ENCODE results near the gene ETV5. TPM values are rescaled to one million over a fixed set of nuclear protein-coding genes. Genes with fewer than 3 reads are reported as not detected.

The ETV5 gene
- total and polyA plus RNA-seq, 7 experiments from 2014 or later: 0.56 to 2.3 (median 0.97) TPM; not detected in 3

DNA sequence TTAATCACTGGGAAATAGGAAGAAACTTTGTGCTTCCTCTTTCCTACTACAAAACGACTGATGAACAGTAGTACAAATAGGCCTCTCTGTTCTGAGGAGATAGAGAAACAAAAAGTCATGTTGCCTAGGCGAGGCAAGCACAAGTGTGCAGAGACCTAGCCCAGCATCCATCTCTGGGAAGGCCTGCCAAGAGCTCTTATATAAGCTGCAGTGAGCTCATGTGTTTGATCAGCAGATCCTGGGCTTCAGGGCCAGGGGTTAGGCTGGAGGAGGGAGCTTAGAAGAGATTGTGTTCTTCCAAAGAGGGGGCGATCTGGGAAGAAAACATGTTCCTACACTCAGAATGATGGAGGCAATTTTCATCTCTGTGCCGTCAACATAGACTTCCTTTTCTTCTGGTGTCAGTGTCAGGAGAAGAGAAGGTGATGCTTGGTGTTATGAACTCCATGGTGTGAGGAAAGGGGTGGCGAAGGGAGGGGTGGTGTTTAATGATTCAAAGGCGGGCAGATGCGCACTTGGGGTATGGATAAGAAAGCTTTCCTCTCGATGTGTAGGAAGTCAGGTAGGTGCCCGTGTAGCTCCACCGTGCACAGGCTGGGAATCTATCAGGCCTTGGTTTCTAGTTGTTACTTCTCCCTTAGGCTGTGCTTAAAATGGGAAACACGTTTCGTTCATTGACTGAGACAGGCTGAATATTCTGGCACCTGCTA is 29.5 kb upstream of the ETV5 start:
- no peak overlapping the region for H3K27ac Mint-ChIP-seq
- no peak for ATAC-seq
- H3K27me3 ChIP-seq (ENCODE audit: control insufficient read depth in 2 of 2, insufficient read depth in 2 of 2, low read length in 2 of 2): no peaks in the 10 kb centered on the region
- peaks cover 0 to 3% (median 0%) of the 10 kb centered on the region in 11 donors for H3K9me3 Mint-ChIP-seq
- no peaks in the 10 kb centered on the region for H3K4me1 ChIP-seq (ENCODE audit: control insufficient read depth in 2 of 2, insufficient read depth in 2 of 2, low read length in 2 of 2)
- POLR2A ChIA-PET: no interaction called here
- intact Hi-C loops (cut with micrococcal nuclease): no loop called here
- no peaks in the 10 kb centered on the region for H3K9me3 ChIP-seq (ENCODE audit: control insufficient read depth in 2 of 3, low read length in 3 of 3)
- CTCF ChIA-PET: no interaction called here
- H3K4me3 ChIP-seq (ENCODE audit: low read length): no peak overlapping the region
- no peak overlapping the region for H3K4me3 Mint-ChIP-seq
- peaks cover 0 to 3% (median 0%) of the 10 kb centered on the region in 7 donors for H3K4me1 Mint-ChIP-seq
- DNase-seq: no peak
- H3K36me3 ChIP-seq (ENCODE audit: control insufficient read depth in 2 of 3, insufficient read depth in 3 of 3, low read length in 3 of 3): no peaks in the 10 kb centered on the region
- no peak overlapping the region for H3K27ac ChIP-seq (ENCODE audit: low read depth, low read length)
- H3K27me3 Mint-ChIP-seq: peaks cover 3 to 51% (median 19%) of the 10 kb centered on the region in 5 donors
- no peaks in the 10 kb centered on the region for H3K36me3 Mint-ChIP-seq

DNA sequence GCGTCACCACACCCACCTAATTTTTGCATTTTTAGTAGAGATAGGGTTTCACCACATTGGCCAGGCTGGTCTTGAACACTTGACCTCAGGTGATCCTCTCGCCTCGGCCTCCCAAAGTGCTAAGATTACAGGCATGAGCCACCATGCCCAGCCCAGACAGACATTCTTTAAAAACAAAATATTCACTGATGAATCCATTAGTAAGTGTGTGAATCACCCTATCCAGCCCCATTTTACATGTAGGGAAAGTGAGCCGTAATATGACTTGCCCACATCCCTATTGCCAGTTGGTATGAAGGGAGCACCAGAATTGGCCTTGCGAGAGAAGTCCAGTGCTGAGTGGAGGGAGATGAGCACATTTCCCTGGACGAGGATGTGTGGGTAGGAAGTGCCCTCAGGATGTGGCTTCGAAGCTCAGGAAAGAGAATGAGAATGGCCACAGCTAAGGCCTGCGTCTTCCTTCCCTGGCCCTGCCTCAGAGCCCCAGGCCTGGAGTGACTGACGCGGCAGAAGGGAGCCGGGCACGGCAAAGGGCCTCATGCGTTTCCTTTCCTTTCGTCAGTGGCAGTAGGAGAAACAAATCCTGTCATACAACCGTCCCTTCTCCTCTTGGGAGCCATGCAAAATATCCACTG is 28.3 kb upstream of the ETV5 start:
- DNase-seq (no peak), ATAC-seq (no peak)
- ChIA-PET POLR2A (no interaction called here), CTCF (no interaction called here)
- no peaks in the 10 kb centered on the region for H3K36me3 ChIP-seq (ENCODE audit: control insufficient read depth in 2 of 3, insufficient read depth in 3 of 3, low read length in 3 of 3)
- H3K4me1 ChIP-seq (ENCODE audit: control insufficient read depth in 2 of 2, insufficient read depth in 2 of 2, low read length in 2 of 2): no peaks in the 10 kb centered on the region
- intact Hi-C loops (cut with micrococcal nuclease): no loop called here
- Mint-ChIP-seq H3K27ac (no peak overlapping the region), H3K27me3 (peaks cover 0 to 44% (median 16%) of the 10 kb centered on the region in 5 donors), H3K36me3 (no peaks in the 10 kb centered on the region), H3K4me1 (peaks cover 0 to 5% (median 0%) of the 10 kb centered on the region in 7 donors), H3K4me3 (no peak overlapping the region), H3K9me3 (peaks cover 0 to 3% (median 0%) of the 10 kb centered on the region in 11 donors)
- H3K27ac ChIP-seq (ENCODE audit: low read depth, low read length): no peak overlapping the region
- H3K9me3 ChIP-seq (ENCODE audit: control insufficient read depth in 2 of 3, low read length in 3 of 3): no peaks in the 10 kb centered on the region
- H3K4me3 ChIP-seq (ENCODE audit: low read length): no peak overlapping the region
- H3K27me3 ChIP-seq (ENCODE audit: control insufficient read depth in 2 of 2, insufficient read depth in 2 of 2, low read length in 2 of 2): no peaks in the 10 kb centered on the region

DNA sequence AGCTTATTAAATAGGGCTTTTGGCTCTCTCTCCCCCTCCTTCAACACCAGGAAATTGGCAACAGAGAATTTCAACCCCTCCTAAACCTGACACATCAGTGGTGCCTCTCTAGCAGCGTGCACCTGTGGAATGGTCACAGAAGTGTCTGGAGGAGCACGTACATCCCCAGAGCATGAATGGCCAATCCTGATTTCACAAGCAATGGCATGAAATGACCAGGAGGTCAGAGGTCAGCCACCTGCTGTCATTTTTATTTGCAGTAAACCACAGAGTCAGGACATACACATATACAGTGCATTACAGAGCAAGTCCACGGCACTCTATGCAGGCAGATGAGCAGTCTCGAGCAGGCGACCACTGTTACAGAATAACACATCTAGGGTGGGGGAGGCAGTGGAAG is 25.1 kb upstream of the ETV5 start:
- DNase-seq (no peak), ATAC-seq (no peak)
- ChIA-PET POLR2A (no interaction called here), CTCF (no interaction called here)
- Histone ChIP-seq H3K4me1 (ENCODE audit: control insufficient read depth in 2 of 2, insufficient read depth in 2 of 2, low read length in 2 of 2) (no peaks in the 10 kb centered on the region), H3K4me3 (ENCODE audit: low read length) (no peak overlapping the region), H3K36me3 (ENCODE audit: control insufficient read depth in 2 of 3, insufficient read depth in 3 of 3, low read length in 3 of 3) (no peaks in the 10 kb centered on the region), H3K9me3 (ENCODE audit: control insufficient read depth in 2 of 3, low read length in 3 of 3) (no peaks in the 10 kb centered on the region), H3K27me3 (ENCODE audit: control insufficient read depth in 2 of 2, insufficient read depth in 2 of 2, low read length in 2 of 2) (no peaks in the 10 kb centered on the region), H3K27ac (ENCODE audit: low read depth, low read length) (no peak overlapping the region)
- Mint-ChIP-seq H3K4me1 (peaks cover 0 to 6% (median 0%) of the 10 kb centered on the region in 7 donors), H3K36me3 (no peaks in the 10 kb centered on the region), H3K9me3 (peaks cover 0 to under 1% (median 0%) of the 10 kb centered on the region in 11 donors), H3K27ac (no peak overlapping the region), H3K27me3 (peaks cover 4 to 48% (median 7%) of the 10 kb centered on the region in 5 donors), H3K4me3 (no peak overlapping the region)
- intact Hi-C loops (cut with micrococcal nuclease): no loop called here

- Histone ChIP-seq H3K4me1 (ENCODE audit: control insufficient read depth in 2 of 2, insufficient read depth in 2 of 2, low read length in 2 of 2) (no peaks in the 10 kb centered on the region), H3K36me3 (ENCODE audit: control insufficient read depth in 2 of 3, insufficient read depth in 3 of 3, low read length in 3 of 3) (no peaks in the 10 kb centered on the region), H3K27me3 (ENCODE audit: control insufficient read depth in 2 of 2, insufficient read depth in 2 of 2, low read length in 2 of 2) (no peaks in the 10 kb centered on the region), H3K27ac (ENCODE audit: low read depth, low read length) (no peak overlapping the region), H3K4me3 (ENCODE audit: low read length) (no peak overlapping the region), H3K9me3 (ENCODE audit: control insufficient read depth in 2 of 3, low read length in 3 of 3) (no peaks in the 10 kb centered on the region)
- no peaks in the 10 kb centered on the region for H3K9me3 Mint-ChIP-seq
- H3K27ac Mint-ChIP-seq: no peak overlapping the region
- ChIA-PET CTCF (no interaction called here), POLR2A (no interaction called here)
- no peak for DNase-seq
- H3K4me1 Mint-ChIP-seq: peaks cover 0 to 6% (median 0%) of the 10 kb centered on the region in 7 donors
- intact Hi-C loops (cut with micrococcal nuclease): no loop called here
- no peak overlapping the region for H3K4me3 Mint-ChIP-seq
- peaks cover 0 to 43% (median 6%) of the 10 kb centered on the region in 5 donors for H3K27me3 Mint-ChIP-seq
- no peak for ATAC-seq
- no peaks in the 10 kb centered on the region for H3K36me3 Mint-ChIP-seq
Observed at GRCh38 chr3:186132487-186132886, 23.6 kb upstream of the ETV5 start.

DNA sequence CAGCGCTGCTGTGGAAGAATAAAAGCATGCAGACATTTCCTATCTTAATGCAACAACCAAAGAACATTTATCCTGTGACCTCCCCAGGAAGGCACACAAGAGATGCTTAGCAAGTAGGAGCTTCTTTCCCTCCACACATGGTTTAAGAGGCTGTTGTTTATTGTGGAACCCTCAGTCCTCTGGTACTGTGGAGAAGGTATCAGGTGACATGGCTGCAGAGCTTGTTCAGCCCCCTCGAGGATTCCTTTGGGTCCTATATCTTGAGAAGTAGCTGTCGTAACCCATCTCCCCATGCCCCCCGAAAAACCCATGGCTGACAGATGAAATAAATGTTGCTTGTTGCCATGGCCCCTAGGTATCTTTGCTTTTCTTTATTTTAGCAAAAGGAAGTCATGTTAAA is 20.3 kb upstream of the ETV5 start:
- no peaks in the 10 kb centered on the region for H3K4me1 ChIP-seq (ENCODE audit: control insufficient read depth in 2 of 2, insufficient read depth in 2 of 2, low read length in 2 of 2)
- H3K4me3 ChIP-seq (ENCODE audit: low read length): no peak overlapping the region
- intact Hi-C loops (cut with micrococcal nuclease): no loop called here
- CTCF ChIA-PET: no interaction called here
- no peak for DNase-seq
- H3K36me3 Mint-ChIP-seq: no peaks in the 10 kb centered on the region
- no peak overlapping the region for H3K4me3 Mint-ChIP-seq
- H3K36me3 ChIP-seq (ENCODE audit: control insufficient read depth in 2 of 3, insufficient read depth in 3 of 3, low read length in 3 of 3): no peaks in the 10 kb centered on the region
- peaks cover 0 to 29% (median 8%) of the 10 kb centered on the region in 5 donors for H3K27me3 Mint-ChIP-seq
- H3K27ac ChIP-seq (ENCODE audit: low read depth, low read length): no peak overlapping the region
- H3K9me3 ChIP-seq (ENCODE audit: control insufficient read depth in 2 of 3, low read length in 3 of 3): no peaks in the 10 kb centered on the region
- no peak for ATAC-seq
- peaks cover 0 to 6% (median 0%) of the 10 kb centered on the region in 7 donors for H3K4me1 Mint-ChIP-seq
- no peaks in the 10 kb centered on the region for H3K27me3 ChIP-seq (ENCODE audit: control insufficient read depth in 2 of 2, insufficient read depth in 2 of 2, low read length in 2 of 2)
- no peak overlapping the region for H3K27ac Mint-ChIP-seq
- H3K9me3 Mint-ChIP-seq: peaks cover 0 to 5% (median 0%) of the 10 kb centered on the region in 11 donors
- POLR2A ChIA-PET: no interaction called here

DNA sequence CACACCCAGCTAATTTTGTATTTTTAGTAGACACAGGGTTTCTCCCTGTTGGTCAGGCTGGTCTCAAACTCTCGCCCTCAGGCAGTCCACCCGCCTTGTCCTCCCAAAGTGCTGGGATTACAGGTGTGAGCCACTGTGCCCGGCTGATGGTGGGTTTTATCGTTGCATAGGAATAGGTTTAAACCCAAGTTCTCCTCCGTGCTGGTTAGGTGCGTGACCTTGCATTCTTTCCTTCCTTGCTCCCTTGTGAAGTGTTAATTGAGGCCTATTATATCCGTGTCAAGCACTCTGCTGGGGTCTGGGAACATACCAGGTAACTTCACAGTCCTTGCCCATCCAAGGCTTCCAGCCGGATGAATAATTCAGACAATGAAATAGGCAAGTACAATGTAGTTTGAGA is 19.3 kb upstream of the ETV5 start:
- H3K4me3 ChIP-seq (ENCODE audit: low read length): no peak overlapping the region
- no peaks in the 10 kb centered on the region for H3K36me3 ChIP-seq (ENCODE audit: control insufficient read depth in 2 of 3, insufficient read depth in 3 of 3, low read length in 3 of 3)
- Mint-ChIP-seq H3K9me3 (peaks cover 0 to 5% (median 0%) of the 10 kb centered on the region in 11 donors), H3K27ac (no peak overlapping the region), H3K4me1 (peaks cover 0 to 6% (median 0%) of the 10 kb centered on the region in 7 donors), H3K4me3 (no peak overlapping the region), H3K36me3 (no peaks in the 10 kb centered on the region), H3K27me3 (peaks cover 5 to 29% (median 15%) of the 10 kb centered on the region in 5 donors)
- intact Hi-C loops (cut with micrococcal nuclease): no loop called here
- ChIA-PET CTCF (no interaction called here), POLR2A (no interaction called here)
- ATAC-seq (no peak), DNase-seq (no peak)
- H3K4me1 ChIP-seq (ENCODE audit: control insufficient read depth in 2 of 2, insufficient read depth in 2 of 2, low read length in 2 of 2): no peaks in the 10 kb centered on the region
- no peak overlapping the region for H3K27ac ChIP-seq (ENCODE audit: low read depth, low read length)
- no peaks in the 10 kb centered on the region for H3K27me3 ChIP-seq (ENCODE audit: control insufficient read depth in 2 of 2, insufficient read depth in 2 of 2, low read length in 2 of 2)
- H3K9me3 ChIP-seq (ENCODE audit: control insufficient read depth in 2 of 3, low read length in 3 of 3): no peaks in the 10 kb centered on the region

- Histone ChIP-seq H3K4me3 (ENCODE audit: low read length) (no peak overlapping the region), H3K36me3 (ENCODE audit: control insufficient read depth in 2 of 3, insufficient read depth in 3 of 3, low read length in 3 of 3) (no peaks in the 10 kb centered on the region), H3K27ac (ENCODE audit: low read depth, low read length) (no peak overlapping the region), H3K4me1 (ENCODE audit: control insufficient read depth in 2 of 2, insufficient read depth in 2 of 2, low read length in 2 of 2) (no peaks in the 10 kb centered on the region), H3K9me3 (ENCODE audit: control insufficient read depth in 2 of 3, low read length in 3 of 3) (no peaks in the 10 kb centered on the region), H3K27me3 (ENCODE audit: control insufficient read depth in 2 of 2, insufficient read depth in 2 of 2, low read length in 2 of 2) (no peaks in the 10 kb centered on the region)
- DNase-seq (no peak), ATAC-seq (no peak)
- intact Hi-C loops (cut with micrococcal nuclease): no loop called here
- CTCF ChIA-PET: no interaction called here
- no peak overlapping the region for H3K27ac Mint-ChIP-seq
- H3K4me3 Mint-ChIP-seq: no peak overlapping the region
- peaks cover 11 to 32% (median 16%) of the 10 kb centered on the region in 5 donors for H3K27me3 Mint-ChIP-seq
- POLR2A ChIA-PET: no interaction called here
- peaks cover 0 to 5% (median 0%) of the 10 kb centered on the region in 11 donors for H3K9me3 Mint-ChIP-seq
- H3K36me3 Mint-ChIP-seq: no peaks in the 10 kb centered on the region
- peaks cover 0 to 4% (median 0%) of the 10 kb centered on the region in 7 donors for H3K4me1 Mint-ChIP-seq
Observed at GRCh38 chr3:186127463-186127862, 18.6 kb upstream of the ETV5 start.
